Peyer's patch (tissue), 4 donors: Measurements from ENCODE around the gene CD96. TPM values are rescaled to one million over a fixed set of nuclear protein-coding genes. Genes with fewer than 3 reads are reported as not detected.
A peak's percentile ranks its signal among the peaks of the same experiment; 100 is the strongest.

ENCODE experiments used
- DNase-seq, 3 donors: peaks; one replicate each; pipeline ENCODE4 v3.0.0-alpha.2; 2017 to 2019
- H3K27ac ChIP-seq, 4 donors: fragments of 200-600 bp; sonication (generic); one replicate each; pipeline ENCODE4 v1.5.1; 2016 to 2019
- H3K27me3 ChIP-seq, 2 donors: fragments of 200-600 bp; sonication (generic); one replicate each; pipeline ENCODE4 v1.5.1; 2019
- H3K36me3 ChIP-seq, 3 donors: fragments of 200-600 bp; sonication (generic); one replicate each; pipeline ENCODE4 v1.5.1; 2016 to 2019
- H3K4me1 ChIP-seq, 4 donors: fragments of 200-600 bp; sonication (generic); one replicate each; pipeline ENCODE4 v1.5.1; 2016 to 2019
- H3K4me3 ChIP-seq, 4 donors: fragments of 200-600 bp; sonication (generic); 1 replicate in 3 of 4; 2 replicates in 1 of 4; pipeline ENCODE4 v1.5.1; 2016 to 2019; ENCODE audit warnings: mild to moderate bottlenecking in 1 of 4
- H3K9me3 ChIP-seq, 4 donors: fragments of 200-600 bp; sonication (generic); one replicate each; pipeline ENCODE4 v1.5.1; 2016 to 2019; ENCODE audit warnings: mild to moderate bottlenecking in 1 of 4
- CTCF ChIP-seq, 6 experiments: fragments of 450-650 bp in 4 of 6; fragments of 200-600 bp in 2 of 6; sonication (generic) in 1 of 6; IDR thresholded peaks; one replicate each; pipeline ENCODE4 v1.5.1; 2017 to 2019; ENCODE audit warnings: antibody characterized with exemption in 6 of 6, mild to moderate bottlenecking in 3 of 6, moderate library complexity in 1 of 6
- POLR2A ChIP-seq, 2 donors: fragments of 450-650 bp; IDR thresholded peaks; one replicate each; pipeline ENCODE4 v1.5.1; 2017; ENCODE audit warnings: antibody characterized with exemption in 2 of 2, mild to moderate bottlenecking in 2 of 2, moderate library complexity in 2 of 2
- total RNA-seq, 4 donors: library from RNA; depleted of rRNA; stranded (reverse); fragments of >200 nt; gene quantifications; one replicate each; pipeline ENCODE4 v1.1.0, GENCODE V29; 2016

The CD96 gene
- total RNA-seq, 4 donors from 2014 or later: 4.3 to 15.7 (median 11.3) TPM

DNA sequence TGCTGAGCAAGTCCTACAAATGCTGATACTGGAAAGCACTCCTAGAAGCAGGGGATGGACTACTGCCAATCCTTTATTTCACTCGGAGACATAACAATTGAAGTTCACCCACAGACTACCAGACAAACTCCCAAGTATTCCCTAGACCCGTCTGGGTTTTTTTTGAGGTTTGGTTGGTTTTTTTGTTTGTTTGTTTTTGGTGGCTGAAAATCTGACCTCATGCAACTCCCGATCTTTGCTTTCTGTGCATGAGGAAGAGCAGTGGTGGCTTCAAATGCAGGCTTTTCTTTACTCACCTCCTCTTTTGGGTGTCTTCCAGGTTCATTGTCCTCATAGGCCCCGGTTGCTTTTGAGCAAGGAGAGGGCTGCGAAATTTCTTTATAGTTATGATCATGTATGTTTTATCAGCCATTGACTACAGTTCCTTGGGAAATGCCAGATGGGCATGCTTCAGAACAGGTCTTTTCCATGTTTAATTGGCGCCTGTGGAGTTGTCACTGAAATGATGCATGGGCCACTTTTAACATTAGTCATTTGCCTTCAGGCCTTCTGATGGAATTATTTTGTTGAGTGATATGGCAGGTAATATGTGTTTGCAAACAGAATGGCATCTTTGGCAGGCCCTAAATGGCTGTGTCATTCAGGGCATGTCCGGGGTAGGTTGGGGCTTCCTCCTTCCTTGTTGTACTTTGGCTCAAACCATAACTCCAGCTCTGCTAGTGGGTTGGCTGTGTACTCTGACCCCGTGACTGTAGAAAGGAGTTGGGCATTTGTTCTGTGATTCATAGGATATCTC, 134.4 kb downstream of the CD96 start:
- no peaks in the 10 kb centered on the region for H3K9me3 ChIP-seq
- peaks cover 0 to 21% (median 5%) of the 10 kb centered on the region in 4 donors for H3K4me1 ChIP-seq
- no peaks in the 10 kb centered on the region for H3K36me3 ChIP-seq
- DNase-seq: peak in 2 of 3 donors; percentile 68 to 87
- peak overlapping the region in 2 of 4 donors; percentile 69 to 82 for H3K4me3 ChIP-seq
- H3K27ac ChIP-seq: peak overlapping the region in 3 of 4 donors; percentile 54 to 81 (median 77)
- TF ChIP-seq CTCF (IDR thresholded peaks at IDR 0.05) (peak in 1 of 6 experiments; percentile 6), POLR2A (IDR thresholded peaks at IDR 0.05) (peak in 1 of 2 donors; percentile 71)
- H3K27me3 ChIP-seq: no peaks in the 10 kb centered on the region

GRCh38 chr3:111677007-111677392, 135.0 kb downstream of the CD96 start:
- peak overlapping the region in 3 of 4 donors; percentile 32 to 81 (median 77) for H3K27ac ChIP-seq
- TF ChIP-seq POLR2A (IDR thresholded peaks at IDR 0.05) (no peak), CTCF (IDR thresholded peaks at IDR 0.05) (no peak)
- H3K9me3 ChIP-seq: no peaks in the 10 kb centered on the region
- no peak for DNase-seq
- H3K27me3 ChIP-seq: no peaks in the 10 kb centered on the region
- H3K4me3 ChIP-seq: peak overlapping the region in 2 of 4 donors; percentile 31 to 32
- H3K36me3 ChIP-seq: no peaks in the 10 kb centered on the region
- H3K4me1 ChIP-seq: peaks cover 0 to 25% (median 5%) of the 10 kb centered on the region in 4 donors

DNA sequence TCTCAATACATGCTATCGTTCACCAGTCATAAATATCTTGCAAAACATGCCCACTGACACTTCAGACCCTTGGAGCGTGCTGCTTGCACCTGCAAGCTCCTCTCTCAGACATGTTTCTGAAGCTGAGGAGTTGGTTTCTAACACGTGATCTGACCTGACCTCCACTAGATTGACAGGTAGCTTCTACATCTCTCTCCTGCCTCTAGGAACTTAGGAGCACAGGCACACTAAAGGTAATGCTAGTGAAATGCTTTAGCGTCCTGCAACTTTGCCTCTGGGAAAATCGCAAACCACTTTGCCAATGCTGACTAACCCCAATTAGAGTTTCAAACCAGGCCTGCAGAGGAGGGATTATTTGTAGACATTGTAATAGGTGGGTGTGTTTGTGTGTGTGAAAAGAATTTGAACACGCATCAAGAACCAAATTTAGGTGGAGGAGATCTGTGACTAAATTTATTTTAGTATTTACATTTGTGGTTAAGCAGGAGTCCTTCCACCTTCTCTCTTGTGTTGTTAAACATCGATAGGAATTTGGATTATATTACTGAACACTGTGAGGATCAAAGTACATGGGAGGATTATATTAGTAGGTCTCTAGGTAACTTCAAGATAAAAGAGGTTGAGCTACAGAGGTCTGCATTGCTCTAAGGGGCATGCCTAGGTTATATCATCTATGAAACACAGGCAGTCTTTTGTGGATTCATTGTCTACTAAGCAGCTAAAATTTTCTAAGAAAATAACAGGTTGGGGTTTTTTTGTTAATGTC, 139.8 kb downstream of the CD96 start:
- no peak for DNase-seq
- peak overlapping the region in 1 of 4 donors; percentile 2 for H3K27ac ChIP-seq
- H3K9me3 ChIP-seq: no peaks in the 10 kb centered on the region
- peaks cover 0 to 12% (median 0%) of the 10 kb centered on the region in 4 donors for H3K4me1 ChIP-seq
- H3K36me3 ChIP-seq: no peaks in the 10 kb centered on the region
- H3K27me3 ChIP-seq: no peaks in the 10 kb centered on the region
- TF ChIP-seq POLR2A (IDR thresholded peaks at IDR 0.05) (no peak), CTCF (IDR thresholded peaks at IDR 0.05) (no peak)
- H3K4me3 ChIP-seq: no peak overlapping the region

GRCh38 chr3:111684640-111685039, 142.6 kb downstream of the CD96 start:
- Histone ChIP-seq H3K4me3 (no peak overlapping the region), H3K36me3 (no peaks in the 10 kb centered on the region), H3K27me3 (no peaks in the 10 kb centered on the region), H3K27ac (no peak overlapping the region), H3K4me1 (peaks cover 0 to 5% (median 0%) of the 10 kb centered on the region in 4 donors), H3K9me3 (no peaks in the 10 kb centered on the region)
- TF ChIP-seq POLR2A (IDR thresholded peaks at IDR 0.05) (no peak), CTCF (IDR thresholded peaks at IDR 0.05) (no peak)
- DNase-seq: no peak

- Histone ChIP-seq H3K4me3 (no peak overlapping the region), H3K36me3 (no peaks in the 10 kb centered on the region), H3K4me1 (no peaks in the 10 kb centered on the region), H3K27me3 (no peaks in the 10 kb centered on the region), H3K27ac (no peak overlapping the region), H3K9me3 (no peaks in the 10 kb centered on the region)
- TF ChIP-seq CTCF (IDR thresholded peaks at IDR 0.05) (no peak), POLR2A (IDR thresholded peaks at IDR 0.05) (no peak)
- no peak for DNase-seq
Measured at GRCh38 chr3:111688190-111688800, 146.3 kb downstream of the CD96 start.
